SK-N-SH (cell line): ENCODE measurements around the gene GALNT14. TPM values are rescaled to one million over a fixed set of nuclear protein-coding genes. Genes with fewer than 3 reads are reported as not detected.
A peak's percentile ranks its signal among the peaks of the same experiment; 100 is the strongest.

Experiments
- CTCF ChIA-PET: fragments of 300-600, 350-600 bp; formaldehyde crosslinking; extraction: SDS; loops from one replicate; lab custom pipeline; 2021; lab: Yijun Ruan, JAX
- POLR2A ChIA-PET: fragments of 350-600 bp; sonication (Branson Sonifier 250); formaldehyde crosslinking; extraction: SDS; loops from one replicate; lab custom pipeline; 2020; ENCODE audit warnings: antibody characterized with exemption, inconsistent platforms; lab: Yijun Ruan, JAX
- DNase-seq: peaks from one replicate; pipeline ENCODE4 v3.0.0; 2012
- H2AFZ ChIP-seq: fragments of 200-600 bp; sonication (generic); 2 replicates; pipeline ENCODE4 v1.8.1; 2016; ENCODE audit warnings: antibody characterized with exemption, mild to moderate bottlenecking, low read depth
- H3F3A ChIP-seq: fragments of 200-600 bp; sonication (generic); replicated peaks from 2 replicates; pipeline ENCODE3; 2016; ENCODE audit warnings: antibody characterized with exemption, mild to moderate bottlenecking; ENCODE audit not compliant: insufficient read depth
- H3K27ac ChIP-seq, 2 experiments: fragments of 200-500 bp in 1 of 2; fragments of 200-600 bp in 1 of 2; sonication (Bioruptor generic) in 1 of 2; sonication (generic), shearing (Covaris generic) in 1 of 2; 2 replicates each; pipeline versions ENCODE4 v1.5.1 to v1.6.1; 2014 to 2016; ENCODE audit warnings: low read depth in 2 of 2, inconsistent platforms in 1 of 2, low read length in 1 of 2, mild to moderate bottlenecking in 1 of 2, mixed read lengths in 1 of 2
- H3K27me3 ChIP-seq: fragments of 200-600 bp; sonication (generic), shearing (Covaris generic); 2 replicates; pipeline ENCODE4 v1.6.1; 2016; ENCODE audit warnings: mixed run types; ENCODE audit not compliant: insufficient read depth
- H3K36me3 ChIP-seq, 2 experiments: fragments of 200-500 bp in 1 of 2; fragments of 200-600 bp in 1 of 2; sonication (Bioruptor generic) in 1 of 2; sonication (generic) in 1 of 2; replicated peaks in 1 of 2; 2 replicates each; pipeline versions ENCODE3 to v1.5.1; 2014 to 2016; ENCODE audit warnings: low read length in 1 of 2, mild to moderate bottlenecking in 1 of 2; ENCODE audit not compliant: insufficient read depth in 2 of 2, control insufficient read depth in 1 of 2
- H3K4me1 ChIP-seq, 2 experiments: fragments of 200-500 bp in 1 of 2; fragments of 200-600 bp in 1 of 2; sonication (Bioruptor generic) in 1 of 2; sonication (generic), shearing (Covaris generic) in 1 of 2; 2 replicates each; pipeline versions ENCODE4 v1.5.1 to v1.6.1; 2014 to 2016; ENCODE audit warnings: low read depth in 1 of 2, low read length in 1 of 2, mixed run types in 1 of 2; ENCODE audit not compliant: insufficient read depth in 2 of 2, control insufficient read depth in 1 of 2
- H3K4me2 ChIP-seq: fragments of 200-600 bp; sonication (generic), shearing (Covaris generic); 2 replicates; pipeline ENCODE4 v1.6.1; 2017; ENCODE audit warnings: mixed run types
- H3K4me3 ChIP-seq, 2 experiments: fragments of 200-500 bp in 1 of 2; fragments of 200-600 bp in 1 of 2; sonication (Bioruptor generic) in 1 of 2; sonication (generic), shearing (Covaris generic) in 1 of 2; 2 replicates each; pipeline versions ENCODE4 v1.5.1 to v1.8.1; 2014 to 2016; ENCODE audit warnings: low read depth in 2 of 2, inconsistent platforms in 1 of 2, low read length in 1 of 2, mild to moderate bottlenecking in 1 of 2, mixed read lengths in 1 of 2, moderate library complexity in 1 of 2
- H3K79me2 ChIP-seq: fragments of 200-600 bp; sonication (generic); 2 replicates; pipeline ENCODE4 v1.8.1; 2017; ENCODE audit warnings: mild to moderate bottlenecking; ENCODE audit not compliant: insufficient read depth
- H3K9ac ChIP-seq: fragments of 200-600 bp; sonication (generic); 2 replicates; pipeline ENCODE4 v1.6.1; 2017; ENCODE audit warnings: mixed run types
- H3K9me2 ChIP-seq: fragments of 200-600 bp; sonication (generic); 2 replicates; pipeline ENCODE4 v1.6.1; 2017; ENCODE audit warnings: mixed run types
- H3K9me3 ChIP-seq: fragments of 200-600 bp; sonication (generic); 2 replicates; pipeline ENCODE4 v1.6.1; 2017; ENCODE audit warnings: mixed run types, mild to moderate bottlenecking, moderate library complexity
- H4K20me1 ChIP-seq: fragments of 200-600 bp; sonication (generic); 2 replicates; pipeline ENCODE4 v1.6.1; 2017; ENCODE audit warnings: mild to moderate bottlenecking, mixed run types; ENCODE audit not compliant: insufficient read depth
- CHD2 ChIP-seq: fragments of 150-350 bp; IDR thresholded peaks from 2 replicates; pipeline ENCODE4 v1.6.1; 2018; ENCODE audit warnings: low read length; ENCODE audit not compliant: partially characterized antibody
- CTCF ChIP-seq: fragments of 200-600 bp; sonication (generic); IDR thresholded peaks from 2 replicates; pipeline ENCODE4 v1.6.1; 2017; ENCODE audit warnings: antibody characterized with exemption, mild to moderate bottlenecking, moderate library complexity
- EP300 ChIP-seq, 2 experiments: IDR thresholded peaks; 2 replicates each; pipeline versions ENCODE4 v1.4.0 to v1.6.1; 2012; ENCODE audit warnings: borderline replicate concordance in 1 of 2, low read depth in 1 of 2, low read length in 1 of 2
- FOXJ3 ChIP-seq: sonication (generic); formaldehyde crosslinking; IDR thresholded peaks from 2 replicates; pipeline ENCODE4 v1.5.1; 2020; ENCODE audit warnings: mild to moderate bottlenecking, missing genetic modification reagents
- FOXM1 ChIP-seq: IDR thresholded peaks from 2 replicates; pipeline ENCODE4 v1.4.0; 2012; ENCODE audit warnings: low read depth, mild to moderate bottlenecking
- JUND ChIP-seq: IDR thresholded peaks from 2 replicates; pipeline ENCODE4 v1.4.0; 2012
- NFIC ChIP-seq: IDR thresholded peaks from 2 replicates; pipeline ENCODE4 v1.4.0; 2012; ENCODE audit warnings: borderline replicate concordance
- NRF1 ChIP-seq: IDR thresholded peaks from 2 replicates; pipeline ENCODE4 v1.6.1; 2012; ENCODE audit warnings: low read depth, mild to moderate bottlenecking, low read length
- REST ChIP-seq: IDR thresholded peaks from 2 replicates; pipeline ENCODE4 v1.6.1; 2012; ENCODE audit warnings: mild to moderate bottlenecking, low read depth, low read length, moderate library complexity
- TCF12 ChIP-seq: IDR thresholded peaks from 2 replicates; pipeline ENCODE4 v1.4.0; 2012
- USF1 ChIP-seq: IDR thresholded peaks from 2 replicates; pipeline ENCODE4 v1.4.0; 2012; ENCODE audit warnings: low read depth, borderline replicate concordance
- USF2 ChIP-seq: fragments of 150-350 bp; IDR thresholded peaks from 2 replicates; pipeline ENCODE4 v1.6.1; 2017; ENCODE audit warnings: antibody characterized with exemption, low read length, low read depth, borderline replicate concordance
- YY1 ChIP-seq: IDR thresholded peaks from 2 replicates; pipeline ENCODE4 v1.4.0; 2012; ENCODE audit warnings: low read depth, mild to moderate bottlenecking
- WGBS: methylation state at CpG from one replicate; pipeline ENCODE4 v1.1.6; 2017; ENCODE audit warnings: low lambda C conversion rate; 5-methylcytosine and 5-hydroxymethylcytosine counted together
- polyA plus RNA-seq, 3 experiments: library from polyadenylated mRNA; depleted of rRNA; stranded (reverse); fragments of >200 nt; gene quantifications; 2 replicates each; pipeline ENCODE4 v1.2.3, GENCODE V29; 2012

The GALNT14 gene
- polyA plus RNA-seq, 1 of the 3 experiments (the other 2 are of a cell fraction): 1.6 TPM

- no peak for TF ChIP-seq CTCF
- TF ChIP-seq USF1: no peak
- TF ChIP-seq FOXJ3 (CRISPR knock-in tag): peak; percentile 98
- no peak for TF ChIP-seq USF2
- TF ChIP-seq FOXM1: no peak
- TF ChIP-seq NFIC: no peak
- TF ChIP-seq TCF12: peak; percentile 76
- TF ChIP-seq NRF1: no peak
- TF ChIP-seq JUND: 0 out of 2 replicates have a peak, but pooled peaks have one; percentile 37
- TF ChIP-seq EP300 (IDR thresholded peaks at IDR 0.05; ENCODE audit: borderline replicate concordance in 1 of 2, low read depth in 1 of 2, low read length in 1 of 2): peak in 1 of 2 experiments; percentile 100; a peak in 2 of 4 replicates
- TF ChIP-seq REST: no peak
- TF ChIP-seq YY1: no peak
- TF ChIP-seq, all 33 proteins: peak for 12
Observed at GRCh38 chr2:30871440-30871839, 266.8 kb downstream of the GALNT14 start (continued).

- no peak overlapping the region for H3K9ac ChIP-seq
- CTCF ChIA-PET: interaction anchor here (0.9 to 3.6 kb wide), 4 partner anchors 8 to 268 kb away, joined by 3 to 54 read pairs (median 10); partner anchors contain the start of gene GALNT14
Observed at GRCh38 chr2:30869988-30870387, 268.3 kb downstream of the GALNT14 start.

More at GRCh38 chr2:30869988-30870387, 268.3 kb downstream of the GALNT14 start:
- 37% methylated on average over 1 of the region's 1 CpG for WGBS
- Histone ChIP-seq H3F3A (no peaks in the 10 kb centered on the region), H3K27ac (peak overlapping the region in 1 of 2 experiments; percentile 99; a peak in 2 of 4 replicates), H2AFZ (no peak overlapping the region), H3K9me3 (no peaks in the 10 kb centered on the region; the same call in 1 of the 2 replicates), H4K20me1 (no peaks in the 10 kb centered on the region), H3K79me2 (no peaks in the 10 kb centered on the region), H3K36me3 (no peaks in the 10 kb centered on the region), H3K4me3 (no peak overlapping the region), H3K4me1 (peaks cover 0 to 49% of the 10 kb centered on the region in 2 experiments; a peak in 2 of 4 replicates), H3K9me2 (no peaks in the 10 kb centered on the region), H3K27me3 (no peaks in the 10 kb centered on the region), H3K4me2 (no peak overlapping the region)
- DNase-seq: no peak
- POLR2A ChIA-PET: no interaction called here
- TF ChIP-seq YY1 (no peak), CHD2 (no peak)
